ENCODE data around the gene TAF10. TPM values are rescaled to one million over a fixed set of nuclear protein-coding genes. Genes with fewer than 3 reads are reported as not detected.

The TAF10 gene
- total RNA-seq, 3 donors from 2014 or later (not counting 1 experiment from before 2014, with no cell fraction given) = 154 to 191 (median 158) TPM

DNA sequence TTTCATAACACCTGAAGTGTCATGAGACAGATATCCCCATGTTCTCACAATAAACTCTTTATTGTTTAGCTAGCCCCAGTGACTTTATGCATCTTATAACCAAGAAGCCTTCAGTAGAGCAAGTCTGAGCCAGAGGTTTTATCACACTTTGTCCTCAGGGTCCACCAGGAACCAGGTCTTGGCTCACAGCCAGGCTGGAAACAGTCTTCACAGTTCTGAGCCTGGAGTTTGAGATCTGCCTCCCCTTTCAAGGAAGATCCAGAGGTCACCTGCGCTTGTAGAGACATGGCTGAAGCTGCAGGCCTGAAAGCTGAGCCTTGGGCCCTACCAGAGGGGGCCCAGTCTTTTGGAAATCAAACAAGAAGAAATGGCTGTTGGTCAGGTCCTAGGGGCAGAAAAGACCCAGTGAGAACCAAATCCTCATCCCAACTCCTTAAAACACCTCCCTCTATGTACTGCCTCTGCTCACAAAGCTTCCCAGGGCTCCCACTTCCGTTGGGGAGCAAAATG is 12.1 kb downstream of the TAF10 start:
- Mint-ChIP-seq H3K36me3 (peaks cover 10% of the 10 kb centered on the region), H3K4me3 (no peak overlapping the region), H3K27me3 (ENCODE audit: low read depth in 2 of 2) (no peaks in the 10 kb centered on the region), H3K27ac (no peak overlapping the region), H3K9me3 (no peaks in the 10 kb centered on the region), H3K4me1 (peaks cover 21 to 23% of the 10 kb centered on the region in 2 donors)
- Histone ChIP-seq H3K4me1 (ENCODE audit: control insufficient read depth, insufficient read depth, low read length) (peaks cover 20% of the 10 kb centered on the region), H3K4me3 (ENCODE audit: low read length) (no peak overlapping the region), H3K27me3 (ENCODE audit: control insufficient read depth, insufficient read depth, low read length) (no peaks in the 10 kb centered on the region), H3K9me3 (ENCODE audit: control insufficient read depth, insufficient read depth, low read length) (no peaks in the 10 kb centered on the region), H3K36me3 (ENCODE audit: control insufficient read depth, insufficient read depth, low read length) (peaks cover 47% of the 10 kb centered on the region), H3K27ac (ENCODE audit: low read length) (no peak overlapping the region)
- WGBS (ENCODE audit: insufficient coverage) = 98% methylated on average over 2 of the region's 2 CpGs
- DNase-seq (peak in 1 of 2 donors; percentile 2), ATAC-seq (no peak)
- TF ChIP-seq, protein P1, sequence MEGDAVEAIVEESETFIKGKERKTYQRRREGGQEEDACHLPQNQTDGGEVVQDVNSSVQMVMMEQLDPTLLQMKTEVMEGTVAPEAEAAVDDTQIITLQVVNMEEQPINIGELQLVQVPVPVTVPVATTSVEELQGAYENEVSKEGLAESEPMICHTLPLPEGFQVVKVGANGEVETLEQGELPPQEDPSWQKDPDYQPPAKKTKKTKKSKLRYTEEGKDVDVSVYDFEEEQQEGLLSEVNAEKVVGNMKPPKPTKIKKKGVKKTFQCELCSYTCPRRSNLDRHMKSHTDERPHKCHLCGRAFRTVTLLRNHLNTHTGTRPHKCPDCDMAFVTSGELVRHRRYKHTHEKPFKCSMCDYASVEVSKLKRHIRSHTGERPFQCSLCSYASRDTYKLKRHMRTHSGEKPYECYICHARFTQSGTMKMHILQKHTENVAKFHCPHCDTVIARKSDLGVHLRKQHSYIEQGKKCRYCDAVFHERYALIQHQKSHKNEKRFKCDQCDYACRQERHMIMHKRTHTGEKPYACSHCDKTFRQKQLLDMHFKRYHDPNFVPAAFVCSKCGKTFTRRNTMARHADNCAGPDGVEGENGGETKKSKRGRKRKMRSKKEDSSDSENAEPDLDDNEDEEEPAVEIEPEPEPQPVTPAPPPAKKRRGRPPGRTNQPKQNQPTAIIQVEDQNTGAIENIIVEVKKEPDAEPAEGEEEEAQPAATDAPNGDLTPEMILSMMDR (IDR thresholded peaks at IDR 0.05) = no peak
- intact Hi-C loops (cut with micrococcal nuclease) = loop anchor here (5.0 to 10.0 kb wide), 2 partner anchors 67 to 145 kb away; no protein-coding TSS in a partner anchor

DNA sequence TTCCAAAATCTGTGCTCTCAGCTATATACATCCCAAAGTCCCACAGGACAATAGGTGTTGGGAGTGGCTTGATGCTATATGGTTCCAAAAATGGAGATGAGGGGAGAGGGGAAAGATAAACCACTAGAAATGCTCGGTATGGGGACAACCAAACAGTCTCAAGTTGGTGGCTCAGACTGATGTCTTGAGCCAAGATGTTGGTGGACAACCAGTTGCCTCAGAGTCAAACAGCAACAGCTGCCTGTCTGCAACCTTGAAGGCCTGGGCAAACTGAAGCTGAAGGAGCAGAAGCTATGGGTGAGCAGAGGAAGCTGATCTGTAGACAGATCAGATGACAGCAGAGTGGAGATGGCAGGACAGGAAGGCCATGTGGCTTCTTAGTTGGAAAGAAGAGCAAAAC is 12.6 kb downstream of the TAF10 start:
- peaks cover 10% of the 10 kb centered on the region for H3K36me3 Mint-ChIP-seq

DNA sequence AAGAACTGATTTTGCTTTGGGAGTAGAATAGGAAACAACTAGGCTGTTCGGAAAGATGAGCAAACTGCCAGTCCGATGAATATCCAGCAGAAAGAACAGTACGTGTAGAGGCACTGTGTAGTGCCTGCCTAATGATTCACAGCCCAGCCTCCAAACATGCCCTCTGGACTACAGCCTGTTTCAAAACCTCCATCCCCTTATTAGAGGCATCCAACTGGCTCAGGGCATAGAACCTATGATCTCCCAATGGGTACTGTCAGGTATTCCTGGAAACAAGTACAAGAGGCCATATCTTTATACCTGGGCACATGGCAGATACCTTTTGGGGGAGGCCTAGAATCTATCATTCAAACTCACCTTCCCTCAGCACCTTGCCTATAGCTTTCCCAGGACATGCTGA is 13.5 kb downstream of the TAF10 start:
- TF ChIP-seq, protein P1 (IDR thresholded peaks at IDR 0.05) = no peak
- peaks cover 10% of the 10 kb centered on the region for H3K36me3 Mint-ChIP-seq
- no peak for DNase-seq
- no peak overlapping the region for H3K27ac ChIP-seq (ENCODE audit: low read length)
- no peak overlapping the region for H3K4me3 ChIP-seq (ENCODE audit: low read length)
- intact Hi-C loops (cut with micrococcal nuclease) = no loop called here
- H3K27me3 ChIP-seq (ENCODE audit: control insufficient read depth, insufficient read depth, low read length) = no peaks in the 10 kb centered on the region
- 94% methylated on average over 3 of the region's 3 CpGs for WGBS (ENCODE audit: insufficient coverage)
- peaks cover 58% of the 10 kb centered on the region for H3K36me3 ChIP-seq (ENCODE audit: control insufficient read depth, insufficient read depth, low read length)
- peaks cover 25 to 29% of the 10 kb centered on the region in 2 donors for H3K4me1 Mint-ChIP-seq
- H3K27me3 Mint-ChIP-seq (ENCODE audit: low read depth in 2 of 2) = no peaks in the 10 kb centered on the region
- H3K27ac Mint-ChIP-seq = peak overlapping the region in 1 of 2 donors; percentile 58
- no peaks in the 10 kb centered on the region for H3K9me3 Mint-ChIP-seq
- no peak overlapping the region for H3K4me3 Mint-ChIP-seq
- ATAC-seq = no peak
- H3K4me1 ChIP-seq (ENCODE audit: control insufficient read depth, insufficient read depth, low read length) = peaks cover 12% of the 10 kb centered on the region
- H3K9me3 ChIP-seq (ENCODE audit: control insufficient read depth, insufficient read depth, low read length) = no peaks in the 10 kb centered on the region

More for the DNA sequence above, 12.6 kb downstream of the TAF10 start:
- Histone ChIP-seq H3K27me3 (ENCODE audit: control insufficient read depth, insufficient read depth, low read length) (no peaks in the 10 kb centered on the region), H3K9me3 (ENCODE audit: control insufficient read depth, insufficient read depth, low read length) (no peaks in the 10 kb centered on the region), H3K4me1 (ENCODE audit: control insufficient read depth, insufficient read depth, low read length) (peaks cover 15% of the 10 kb centered on the region), H3K4me3 (ENCODE audit: low read length) (no peak overlapping the region), H3K36me3 (ENCODE audit: control insufficient read depth, insufficient read depth, low read length) (peaks cover 51% of the 10 kb centered on the region), H3K27ac (ENCODE audit: low read length) (no peak overlapping the region)
- intact Hi-C loops (cut with micrococcal nuclease) = no loop called here
- Mint-ChIP-seq H3K27me3 (ENCODE audit: low read depth in 2 of 2) (no peaks in the 10 kb centered on the region), H3K9me3 (no peaks in the 10 kb centered on the region), H3K4me1 (peaks cover 23 to 24% of the 10 kb centered on the region in 2 donors), H3K27ac (peak overlapping the region in 1 of 2 donors; percentile 58), H3K4me3 (no peak overlapping the region)
- TF ChIP-seq, protein P1 (IDR thresholded peaks at IDR 0.05) = no peak
- ATAC-seq (no peak), DNase-seq (no peak)
- WGBS (ENCODE audit: insufficient coverage) = 93% methylated on average over 1 of the region's 1 CpG
